Measurements from ENCODE around the gene HSH2D.

DNA sequence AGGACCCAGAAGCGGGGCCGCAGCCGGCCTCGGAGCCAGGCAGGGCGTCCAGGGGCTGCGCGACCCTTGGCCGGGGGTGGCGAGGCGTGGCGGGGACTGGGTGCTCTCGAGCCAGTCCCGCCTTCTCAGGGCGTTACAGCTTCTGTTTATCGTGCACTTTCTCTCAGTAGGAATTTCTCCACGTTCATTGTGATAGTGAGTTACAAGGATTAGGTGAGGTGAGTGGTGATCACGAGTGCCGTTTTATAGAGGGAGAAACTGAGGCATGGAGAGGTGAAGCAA lies 54.8 kb downstream of the HSH2D start:
- TF ChIP-seq, protein P1, sequence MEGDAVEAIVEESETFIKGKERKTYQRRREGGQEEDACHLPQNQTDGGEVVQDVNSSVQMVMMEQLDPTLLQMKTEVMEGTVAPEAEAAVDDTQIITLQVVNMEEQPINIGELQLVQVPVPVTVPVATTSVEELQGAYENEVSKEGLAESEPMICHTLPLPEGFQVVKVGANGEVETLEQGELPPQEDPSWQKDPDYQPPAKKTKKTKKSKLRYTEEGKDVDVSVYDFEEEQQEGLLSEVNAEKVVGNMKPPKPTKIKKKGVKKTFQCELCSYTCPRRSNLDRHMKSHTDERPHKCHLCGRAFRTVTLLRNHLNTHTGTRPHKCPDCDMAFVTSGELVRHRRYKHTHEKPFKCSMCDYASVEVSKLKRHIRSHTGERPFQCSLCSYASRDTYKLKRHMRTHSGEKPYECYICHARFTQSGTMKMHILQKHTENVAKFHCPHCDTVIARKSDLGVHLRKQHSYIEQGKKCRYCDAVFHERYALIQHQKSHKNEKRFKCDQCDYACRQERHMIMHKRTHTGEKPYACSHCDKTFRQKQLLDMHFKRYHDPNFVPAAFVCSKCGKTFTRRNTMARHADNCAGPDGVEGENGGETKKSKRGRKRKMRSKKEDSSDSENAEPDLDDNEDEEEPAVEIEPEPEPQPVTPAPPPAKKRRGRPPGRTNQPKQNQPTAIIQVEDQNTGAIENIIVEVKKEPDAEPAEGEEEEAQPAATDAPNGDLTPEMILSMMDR (IDR thresholded peaks at IDR 0.05), result no peak
- TF ChIP-seq EP300 (IDR thresholded peaks at IDR 0.05), result no peak

All from ovary (tissue), 3 donors.